GM23338 (cell line): ENCODE results near the gene TAS2R41.

Experiments
- CREB1 ChIP-seq: fragments of 250-450 bp; sonication (Bioruptor Pico); IDR thresholded peaks from 2 replicates; pipeline ENCODE4 v1.5.0; 2020; ENCODE audit warnings: low read depth, mild to moderate bottlenecking, moderate library complexity
- EZH2 ChIP-seq: fragments of 200-600 bp; sonication (generic); IDR thresholded peaks from one replicate; pipeline ENCODE4 v1.8.0; 2017; ENCODE audit warnings: antibody characterized with exemption, mild to moderate bottlenecking, low read depth; ENCODE audit not compliant: unreplicated experiment
- EZH2phosphoT487 ChIP-seq: fragments of 200-600 bp; sonication (generic); IDR thresholded peaks from one replicate; pipeline ENCODE4 v1.8.1; 2018; ENCODE audit warnings: antibody characterized with exemption; ENCODE audit not compliant: unreplicated experiment
- POLR2AphosphoS5 ChIP-seq: IDR thresholded peaks from 2 replicates; pipeline ENCODE4 v1.6.1; 2016; ENCODE audit warnings: antibody characterized with exemption, low read depth
- STAT1 ChIP-seq: IDR thresholded peaks from one replicate; pipeline ENCODE4 v1.6.1; 2016; ENCODE audit warnings: antibody characterized with exemption; ENCODE audit not compliant: unreplicated experiment
- TF ChIP-seq, protein P1 (sequence below): IDR thresholded peaks from one replicate; pipeline ENCODE4 v1.6.1; 2018; ENCODE audit warnings: antibody characterized with exemption; ENCODE audit not compliant: unreplicated experiment
- TF ChIP-seq, protein P2 (sequence below), 2 experiments: fragments of 200-600 bp in 1 of 2; sonication (generic) in 1 of 2; conservative IDR thresholded peaks; 2 replicates each; pipeline versions ENCODE4 v1.5.1 to v1.6.1; 2016 to 2017; ENCODE audit warnings: antibody characterized with exemption in 2 of 2, low read depth in 2 of 2, mild to moderate bottlenecking in 2 of 2, moderate library complexity in 1 of 2

DNA sequence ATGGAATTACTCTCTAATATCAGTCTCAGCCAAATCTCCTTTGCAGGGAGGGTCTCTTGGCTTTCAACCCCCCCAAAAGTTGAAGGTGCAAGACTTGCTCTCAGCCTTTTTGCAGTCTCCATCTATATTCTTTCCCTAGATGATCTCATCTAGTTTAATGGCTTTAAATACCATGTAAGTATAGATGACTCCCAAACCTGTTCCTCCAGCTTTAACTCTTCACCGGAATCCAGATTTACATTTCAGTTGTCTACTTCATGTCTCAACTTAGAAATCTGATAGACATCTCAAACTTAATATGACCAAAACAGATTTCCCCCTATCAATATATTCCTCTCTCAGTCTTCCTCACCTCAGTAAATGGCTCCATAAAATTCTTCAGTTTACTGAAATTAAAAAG is 9.9 kb upstream of the TAS2R41 start:
- TF ChIP-seq, protein P1, sequence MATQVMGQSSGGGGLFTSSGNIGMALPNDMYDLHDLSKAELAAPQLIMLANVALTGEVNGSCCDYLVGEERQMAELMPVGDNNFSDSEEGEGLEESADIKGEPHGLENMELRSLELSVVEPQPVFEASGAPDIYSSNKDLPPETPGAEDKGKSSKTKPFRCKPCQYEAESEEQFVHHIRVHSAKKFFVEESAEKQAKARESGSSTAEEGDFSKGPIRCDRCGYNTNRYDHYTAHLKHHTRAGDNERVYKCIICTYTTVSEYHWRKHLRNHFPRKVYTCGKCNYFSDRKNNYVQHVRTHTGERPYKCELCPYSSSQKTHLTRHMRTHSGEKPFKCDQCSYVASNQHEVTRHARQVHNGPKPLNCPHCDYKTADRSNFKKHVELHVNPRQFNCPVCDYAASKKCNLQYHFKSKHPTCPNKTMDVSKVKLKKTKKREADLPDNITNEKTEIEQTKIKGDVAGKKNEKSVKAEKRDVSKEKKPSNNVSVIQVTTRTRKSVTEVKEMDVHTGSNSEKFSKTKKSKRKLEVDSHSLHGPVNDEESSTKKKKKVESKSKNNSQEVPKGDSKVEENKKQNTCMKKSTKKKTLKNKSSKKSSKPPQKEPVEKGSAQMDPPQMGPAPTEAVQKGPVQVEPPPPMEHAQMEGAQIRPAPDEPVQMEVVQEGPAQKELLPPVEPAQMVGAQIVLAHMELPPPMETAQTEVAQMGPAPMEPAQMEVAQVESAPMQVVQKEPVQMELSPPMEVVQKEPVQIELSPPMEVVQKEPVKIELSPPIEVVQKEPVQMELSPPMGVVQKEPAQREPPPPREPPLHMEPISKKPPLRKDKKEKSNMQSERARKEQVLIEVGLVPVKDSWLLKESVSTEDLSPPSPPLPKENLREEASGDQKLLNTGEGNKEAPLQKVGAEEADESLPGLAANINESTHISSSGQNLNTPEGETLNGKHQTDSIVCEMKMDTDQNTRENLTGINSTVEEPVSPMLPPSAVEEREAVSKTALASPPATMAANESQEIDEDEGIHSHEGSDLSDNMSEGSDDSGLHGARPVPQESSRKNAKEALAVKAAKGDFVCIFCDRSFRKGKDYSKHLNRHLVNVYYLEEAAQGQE: no peak
- TF ChIP-seq POLR2AphosphoS5 (no peak), EZH2phosphoT487 (no peak), CREB1 (CRISPR knock-in tag) (no peak), EZH2 (no peak), STAT1 (no peak)
- TF ChIP-seq, protein P2, sequence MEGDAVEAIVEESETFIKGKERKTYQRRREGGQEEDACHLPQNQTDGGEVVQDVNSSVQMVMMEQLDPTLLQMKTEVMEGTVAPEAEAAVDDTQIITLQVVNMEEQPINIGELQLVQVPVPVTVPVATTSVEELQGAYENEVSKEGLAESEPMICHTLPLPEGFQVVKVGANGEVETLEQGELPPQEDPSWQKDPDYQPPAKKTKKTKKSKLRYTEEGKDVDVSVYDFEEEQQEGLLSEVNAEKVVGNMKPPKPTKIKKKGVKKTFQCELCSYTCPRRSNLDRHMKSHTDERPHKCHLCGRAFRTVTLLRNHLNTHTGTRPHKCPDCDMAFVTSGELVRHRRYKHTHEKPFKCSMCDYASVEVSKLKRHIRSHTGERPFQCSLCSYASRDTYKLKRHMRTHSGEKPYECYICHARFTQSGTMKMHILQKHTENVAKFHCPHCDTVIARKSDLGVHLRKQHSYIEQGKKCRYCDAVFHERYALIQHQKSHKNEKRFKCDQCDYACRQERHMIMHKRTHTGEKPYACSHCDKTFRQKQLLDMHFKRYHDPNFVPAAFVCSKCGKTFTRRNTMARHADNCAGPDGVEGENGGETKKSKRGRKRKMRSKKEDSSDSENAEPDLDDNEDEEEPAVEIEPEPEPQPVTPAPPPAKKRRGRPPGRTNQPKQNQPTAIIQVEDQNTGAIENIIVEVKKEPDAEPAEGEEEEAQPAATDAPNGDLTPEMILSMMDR (conservative IDR thresholded peaks at IDR 0.05; ENCODE audit: low read depth in 2 of 2): no peak
